Measurements from ENCODE around the gene TLCD5.

GRCh38 chr11:120346233-120346632 lies 21.1 kb downstream of the TLCD5 start:
- TF ChIP-seq POLR2AphosphoS5 (IDR thresholded peaks at IDR 0.05) (no peak), CTCF (IDR thresholded peaks at IDR 0.05) (no peak), POLR2A (IDR thresholded peaks at IDR 0.05; ENCODE audit: low read depth) (no peak), EP300 (IDR thresholded peaks at IDR 0.05) (no peak)

Measured in esophagus muscularis mucosa (tissue), 4 donors.